HepG2 (cell line): ENCODE results near the gene HERPUD2. TPM values are rescaled to one million over a fixed set of nuclear protein-coding genes. Genes with fewer than 3 reads are reported as not detected.

Experiments used
- ATAC-seq: fragments of 200-7000 bp; cut with Tn5 transposase; 3 replicates; pipeline ENCODE4 v1.9.1; 2020; ENCODE audit warnings: mild to moderate bottlenecking, moderate library complexity
- BruUV-seq: library from RNA; stranded (reverse); fragments of 400-500 nt; replicated peaks from 2 replicates; lab custom pipeline; 2021; lab: Mats Ljungman, UMichigan
- CTCF ChIA-PET: fragments of 300-600 bp; formaldehyde crosslinking; extraction: SDS; loops from one replicate; lab custom pipeline; 2021; ENCODE audit warnings: low total read pairs, inconsistent platforms, low intra/inter-chr PET ratio; lab: Yijun Ruan, JAX
- POLR2A ChIA-PET: fragments of 350-600 bp; sonication (Branson Sonifier 250); formaldehyde crosslinking; loops from one replicate; lab custom pipeline; 2020; ENCODE audit warnings: antibody characterized with exemption, inconsistent platforms; lab: Yijun Ruan, JAX
- DNase-seq: peaks from one replicate; pipeline ENCODE4 v3.0.0-alpha.2; 2015; ENCODE audit warnings: low spot score
- FAIRE-seq: peaks from 3 replicates; lab custom pipeline; 2011; peaks lifted over from hg19 to GRCh38; lab: Jason Lieb, UNC
- H2AFZ ChIP-seq: one replicate; pipeline ENCODE4 v1.6.1; 2011; ENCODE audit warnings: low read length, inconsistent platforms
- H3K27ac ChIP-seq: fragments of 300-600 bp; 3 replicates; pipeline ENCODE4 v1.8.0; 2011; ENCODE audit warnings: mixed run types, mild to moderate bottlenecking, mixed read lengths, low read length, inconsistent platforms; ENCODE audit not compliant: insufficient read depth; ENCODE audit errors: extremely low read length
- H3K27me3 ChIP-seq, 2 experiments: fragments of 200-600 bp in 1 of 2; 2 replicates in 1 of 2; 3 replicates in 1 of 2; pipeline versions ENCODE4 v1.6.0 to v1.8.0; 2011; ENCODE audit warnings: low read length in 2 of 2, mild to moderate bottlenecking in 2 of 2, moderate library complexity in 2 of 2, inconsistent platforms in 1 of 2; ENCODE audit not compliant: insufficient read depth in 2 of 2, control insufficient read depth in 1 of 2
- H3K36me3 ChIP-seq, 2 experiments: fragments of 200-600 bp in 1 of 2; replicated peaks in 1 of 2; 2 replicates in 1 of 2; 3 replicates in 1 of 2; pipeline versions ENCODE4 v1.5.1 to v1.8.0; 2011; ENCODE audit warnings: low read length in 2 of 2, inconsistent platforms in 1 of 2; ENCODE audit not compliant: insufficient read depth in 2 of 2, control insufficient read depth in 1 of 2
- H3K4me1 ChIP-seq: 2 replicates; pipeline ENCODE4 v1.5.1; 2012; ENCODE audit warnings: low read length, inconsistent platforms; ENCODE audit not compliant: insufficient read depth
- H3K4me2 ChIP-seq: 2 replicates; pipeline ENCODE4 v1.6.0; 2011; ENCODE audit warnings: low read depth, low read length, inconsistent platforms
- H3K4me3 ChIP-seq, 3 experiments: fragments of 200-600 bp in 1 of 3; sonication (generic), shearing (Covaris generic) in 1 of 3; replicated peaks in 1 of 3; 2 replicates each; pipeline ENCODE4 v1.5.1; 2011 to 2016; ENCODE audit warnings: low read length in 3 of 3, inconsistent platforms in 2 of 3, low read depth in 2 of 3, mild to moderate bottlenecking in 2 of 3, control low read depth in 1 of 3, mixed read lengths in 1 of 3; ENCODE audit not compliant: insufficient read depth in 1 of 3
- H3K79me2 ChIP-seq: one replicate; pipeline ENCODE4 v1.6.1; 2011; ENCODE audit warnings: low read length, inconsistent platforms; ENCODE audit not compliant: insufficient read depth
- H3K9ac ChIP-seq: 2 replicates; pipeline ENCODE4 v1.6.0; 2011; ENCODE audit warnings: mild to moderate bottlenecking, low read depth, low read length, inconsistent platforms; ENCODE audit not compliant: insufficient read depth
- H3K9me3 ChIP-seq: 2 replicates; pipeline ENCODE4 v1.5.1; 2012; ENCODE audit warnings: mild to moderate bottlenecking, low read length
- H4K20me1 ChIP-seq: 2 replicates; pipeline ENCODE4 v1.6.0; 2011; ENCODE audit warnings: inconsistent platforms, mild to moderate bottlenecking, low read length, moderate library complexity; ENCODE audit not compliant: insufficient read depth
- AHR ChIP-seq: IDR thresholded peaks from 2 replicates; pipeline ENCODE4 v1.6.1; 2018; ENCODE audit warnings: missing genetic modification reagents, missing compliant biosample characterization
- MED1 ChIP-seq: sonication (generic); formaldehyde crosslinking; IDR thresholded peaks from 2 replicates; pipeline ENCODE4 v1.4.0; 2020; ENCODE audit warnings: missing genetic modification reagents
- SALL1 ChIP-seq: sonication (generic); formaldehyde crosslinking; IDR thresholded peaks from 2 replicates; pipeline ENCODE4 v1.8.0; 2022; ENCODE audit warnings: mild to moderate bottlenecking, missing genetic modification reagents
- SMYD3 ChIP-seq: sonication (generic); formaldehyde crosslinking; IDR thresholded peaks from 2 replicates; pipeline ENCODE4 v1.8.1; 2023; ENCODE audit warnings: mild to moderate bottlenecking, missing genetic modification reagents
- SNAI1 ChIP-seq: sonication (generic); formaldehyde crosslinking; IDR thresholded peaks from 2 replicates; pipeline ENCODE4 v1.5.0; 2020; ENCODE audit warnings: mild to moderate bottlenecking, missing genetic modification reagents, borderline replicate concordance
- TRIM24 ChIP-seq: sonication (generic); formaldehyde crosslinking; IDR thresholded peaks from 2 replicates; pipeline ENCODE4 v1.8.0; 2022; ENCODE audit warnings: mild to moderate bottlenecking, missing genetic modification reagents
- U2AF2 ChIP-seq: fragments of 200-400 bp; formaldehyde crosslinking; IDR thresholded peaks from 2 replicates; pipeline ENCODE4 v1.6.1; 2017; ENCODE audit warnings: low read depth, mild to moderate bottlenecking, low read length
- ZNF691 ChIP-seq: sonication (generic); formaldehyde crosslinking; IDR thresholded peaks from 2 replicates; pipeline ENCODE4 v1.4.0; 2020; ENCODE audit warnings: missing genetic modification reagents, low read depth, mild to moderate bottlenecking, borderline replicate concordance
- WGBS: methylation state at CpG from one replicate; pipeline ENCODE4 v1.1.6; 2017; ENCODE audit warnings: low lambda C conversion rate; 5-methylcytosine and 5-hydroxymethylcytosine counted together
- in situ Hi-C: cut with HindIII; loops from 2 replicates; pipeline ENCODE4 v1.10.0; 2017; ENCODE audit warnings: low pct_unique_long_range_greater_than_20kb; ENCODE audit not compliant: extremely low pct_ligation_motif_present
- intact Hi-C: fragments of 100-400 bp; cut with micrococcal nuclease; formaldehyde crosslinking; loops from one replicate; pipeline ENCODE4 v1.10.0; 2022; ENCODE audit not compliant: unreplicated experiment
- polyA plus RNA-seq, 8 experiments: library from polyadenylated mRNA; depleted of rRNA in 3 of 8; stranded (reverse) in 7 of 8; unstranded in 1 of 8; fragments of >200 nt; fragmentation: Illumina TruSeq in 4 of 8; extraction: Trizol in 4 of 8; gene quantifications; 2 replicates each; pipeline versions ENCODE4 v1.2.1 to v1.2.3, GENCODE V29; 2011 to 2016; ENCODE audit warnings: low read depth in 4 of 8, missing spikeins in 1 of 8, mixed read lengths in 1 of 8; ENCODE audit not compliant: insufficient read depth in 1 of 8
- total RNA-seq, 5 experiments: library from RNA; depleted of rRNA; stranded (reverse); fragments of >200 nt; fragmentation: Illumina TruSeq; extraction: Trizol; gene quantifications; 2 replicates each; pipeline ENCODE4 v1.2.3, GENCODE V29; 2016; ENCODE audit warnings: low read depth in 1 of 5

HERPUD2 gene
- total and polyA plus RNA-seq, 2 of the 13 experiments (the other 11 are each of a cell fraction or from before 2014, with no cell fraction given): 10.7 to 38.6 TPM

- TF ChIP-seq AHR (CRISPR knock-in tag) (no peak), ZNF691 (CRISPR knock-in tag) (no peak)
Observed at GRCh38 chr7:35685781-35686180, 9.2 kb downstream of the HERPUD2 start (continued).

- ChIA-PET POLR2A (no interaction called here), CTCF (no interaction called here)
- no peak overlapping the region for H3K4me3 ChIP-seq
- H3K4me1 ChIP-seq: no peaks in the 10 kb centered on the region
- in situ Hi-C loops (no loop called here), intact Hi-C loops (no loop called here)
- no peaks in the 10 kb centered on the region; the same call in 1 of the 2 replicates for H4K20me1 ChIP-seq
- no peak overlapping the region for H2AFZ ChIP-seq
- no peaks in the 10 kb centered on the region for H3K27me3 ChIP-seq
- ATAC-seq: no peak
- no peak overlapping the region for H3K27ac ChIP-seq
- no peak overlapping the region for H3K9ac ChIP-seq
- DNase-seq: no peak
- no TSS peak for BruUV-seq
- H3K79me2 ChIP-seq: peaks cover 39% of the 10 kb centered on the region
- H3K9me3 ChIP-seq: no peaks in the 10 kb centered on the region
- no peak overlapping the region for H3K4me2 ChIP-seq
- no peaks in the 10 kb centered on the region; a peak in 1 of 5 replicates for H3K36me3 ChIP-seq
- WGBS: 100% methylated on average over 1 of the region's 1 CpG
- no peak for FAIRE-seq
- TF ChIP-seq SALL1 (CRISPR knock-in tag) (no peak), U2AF2 (no peak), TRIM24 (no peak), SMYD3 (CRISPR knock-in tag) (no peak), SNAI1 (CRISPR knock-in tag) (no peak), MED1 (no peak)
Observed at GRCh38 chr7:35681231-35682029, 13.5 kb downstream of the HERPUD2 start.
